Measurements from ENCODE around the gene ANKRD63.

The ANKRD63 gene

GRCh38 chr15:40286061-40286532 is 3.2 kb upstream of the ANKRD63 start:
- H4K20me1 ChIP-seq (ENCODE audit: insufficient read depth, low read length), result no peaks in the 10 kb centered on the region
- no peaks in the 10 kb centered on the region; the same call in 1 of the 2 replicates for H3K27me3 ChIP-seq (ENCODE audit: insufficient read depth, low read length)
- H3K36me3 ChIP-seq (ENCODE audit: insufficient read depth, low read length), result no peaks in the 10 kb centered on the region
- no peak overlapping the region for H3K4me3 ChIP-seq (ENCODE audit: low read depth, low read length, poor library complexity, severe bottlenecking)
- H3K9me2 ChIP-seq (ENCODE audit: low read depth, low read length), result no peaks in the 10 kb centered on the region
- H3F3A ChIP-seq (ENCODE audit: insufficient read depth, low read length), result no peaks in the 10 kb centered on the region
- TF ChIP-seq, protein P1, sequence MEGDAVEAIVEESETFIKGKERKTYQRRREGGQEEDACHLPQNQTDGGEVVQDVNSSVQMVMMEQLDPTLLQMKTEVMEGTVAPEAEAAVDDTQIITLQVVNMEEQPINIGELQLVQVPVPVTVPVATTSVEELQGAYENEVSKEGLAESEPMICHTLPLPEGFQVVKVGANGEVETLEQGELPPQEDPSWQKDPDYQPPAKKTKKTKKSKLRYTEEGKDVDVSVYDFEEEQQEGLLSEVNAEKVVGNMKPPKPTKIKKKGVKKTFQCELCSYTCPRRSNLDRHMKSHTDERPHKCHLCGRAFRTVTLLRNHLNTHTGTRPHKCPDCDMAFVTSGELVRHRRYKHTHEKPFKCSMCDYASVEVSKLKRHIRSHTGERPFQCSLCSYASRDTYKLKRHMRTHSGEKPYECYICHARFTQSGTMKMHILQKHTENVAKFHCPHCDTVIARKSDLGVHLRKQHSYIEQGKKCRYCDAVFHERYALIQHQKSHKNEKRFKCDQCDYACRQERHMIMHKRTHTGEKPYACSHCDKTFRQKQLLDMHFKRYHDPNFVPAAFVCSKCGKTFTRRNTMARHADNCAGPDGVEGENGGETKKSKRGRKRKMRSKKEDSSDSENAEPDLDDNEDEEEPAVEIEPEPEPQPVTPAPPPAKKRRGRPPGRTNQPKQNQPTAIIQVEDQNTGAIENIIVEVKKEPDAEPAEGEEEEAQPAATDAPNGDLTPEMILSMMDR (IDR thresholded peaks at IDR 0.05; ENCODE audit: low read length), result no peak
- no peak for TF ChIP-seq EZH2 (IDR thresholded peaks at IDR 0.05; ENCODE audit: borderline replicate concordance, low read length)
- peaks cover 14% of the 10 kb centered on the region for H3K4me1 ChIP-seq (ENCODE audit: insufficient read depth, low read length, severe bottlenecking)
- H3K9me3 ChIP-seq (ENCODE audit: low read length), result no peaks in the 10 kb centered on the region
- no peak overlapping the region for H3K4me2 ChIP-seq (ENCODE audit: low read length)
- H3K9ac ChIP-seq (ENCODE audit: low read length), result no peak overlapping the region
- no peak overlapping the region for H2AFZ ChIP-seq (ENCODE audit: low read length)
- H3K27ac ChIP-seq (ENCODE audit: low read depth, low read length, poor library complexity, severe bottlenecking), result no peak overlapping the region
- no peaks in the 10 kb centered on the region for H3K79me2 ChIP-seq (ENCODE audit: insufficient read depth, low read length)

GRCh38 chr15:40285554-40286011 is 2.7 kb upstream of the ANKRD63 start:
- no peaks in the 10 kb centered on the region for H3F3A ChIP-seq (ENCODE audit: insufficient read depth, low read length)
- H3K9me2 ChIP-seq (ENCODE audit: low read depth, low read length), result no peaks in the 10 kb centered on the region
- H4K20me1 ChIP-seq (ENCODE audit: insufficient read depth, low read length), result no peaks in the 10 kb centered on the region
- H3K27ac ChIP-seq (ENCODE audit: low read depth, low read length, poor library complexity, severe bottlenecking), result no peak overlapping the region
- H3K4me1 ChIP-seq (ENCODE audit: insufficient read depth, low read length, severe bottlenecking), result peaks cover 14% of the 10 kb centered on the region
- H3K4me2 ChIP-seq (ENCODE audit: low read length), result no peak overlapping the region
- no peaks in the 10 kb centered on the region for H3K79me2 ChIP-seq (ENCODE audit: insufficient read depth, low read length)
- H2AFZ ChIP-seq (ENCODE audit: low read length), result no peak overlapping the region
- no peaks in the 10 kb centered on the region; the same call in 1 of the 2 replicates for H3K27me3 ChIP-seq (ENCODE audit: insufficient read depth, low read length)
- H3K9me3 ChIP-seq (ENCODE audit: low read length), result no peaks in the 10 kb centered on the region
- H3K4me3 ChIP-seq (ENCODE audit: low read depth, low read length, poor library complexity, severe bottlenecking), result no peak overlapping the region
- TF ChIP-seq, protein P1 (IDR thresholded peaks at IDR 0.05; ENCODE audit: low read length), result no peak
- TF ChIP-seq EZH2 (IDR thresholded peaks at IDR 0.05; ENCODE audit: borderline replicate concordance, low read length), result no peak
- H3K36me3 ChIP-seq (ENCODE audit: insufficient read depth, low read length), result no peaks in the 10 kb centered on the region
- H3K9ac ChIP-seq (ENCODE audit: low read length), result no peak overlapping the region

GRCh38 chr15:40285151-40285550 is 2.3 kb upstream of the ANKRD63 start:
- H3K4me2 ChIP-seq (ENCODE audit: low read length), result no peak overlapping the region
- H3K27ac ChIP-seq (ENCODE audit: low read depth, low read length, poor library complexity, severe bottlenecking), result no peak overlapping the region
- no peaks in the 10 kb centered on the region; the same call in 1 of the 2 replicates for H3K27me3 ChIP-seq (ENCODE audit: insufficient read depth, low read length)
- H3F3A ChIP-seq (ENCODE audit: insufficient read depth, low read length), result no peaks in the 10 kb centered on the region
- H2AFZ ChIP-seq (ENCODE audit: low read length), result no peak overlapping the region
- H4K20me1 ChIP-seq (ENCODE audit: insufficient read depth, low read length), result no peaks in the 10 kb centered on the region
- H3K4me3 ChIP-seq (ENCODE audit: low read depth, low read length, poor library complexity, severe bottlenecking), result no peak overlapping the region
- peaks cover 14% of the 10 kb centered on the region for H3K4me1 ChIP-seq (ENCODE audit: insufficient read depth, low read length, severe bottlenecking)
- H3K9ac ChIP-seq (ENCODE audit: low read length), result no peak overlapping the region
- no peaks in the 10 kb centered on the region for H3K79me2 ChIP-seq (ENCODE audit: insufficient read depth, low read length)
- no peak for TF ChIP-seq EZH2 (IDR thresholded peaks at IDR 0.05; ENCODE audit: borderline replicate concordance, low read length)
- TF ChIP-seq, protein P1 (IDR thresholded peaks at IDR 0.05; ENCODE audit: low read length), result no peak
- no peaks in the 10 kb centered on the region for H3K9me2 ChIP-seq (ENCODE audit: low read depth, low read length)
- no peaks in the 10 kb centered on the region for H3K9me3 ChIP-seq (ENCODE audit: low read length)
- no peaks in the 10 kb centered on the region for H3K36me3 ChIP-seq (ENCODE audit: insufficient read depth, low read length)
